ENCODE results near the gene FAM81A. TPM values are rescaled to one million over a fixed set of nuclear protein-coding genes. Genes with fewer than 3 reads are reported as not detected.
"Not testable (repeated sequence)": the region's sequence is repeated elsewhere in the genome, so short reads cannot be mapped to it uniquely, and the experiment has no call there.

Gene FAM81A
- total and polyA plus RNA-seq, 5 experiments from 2014 or later = 0.14 to 0.21 TPM; not detected in 3

DNA sequence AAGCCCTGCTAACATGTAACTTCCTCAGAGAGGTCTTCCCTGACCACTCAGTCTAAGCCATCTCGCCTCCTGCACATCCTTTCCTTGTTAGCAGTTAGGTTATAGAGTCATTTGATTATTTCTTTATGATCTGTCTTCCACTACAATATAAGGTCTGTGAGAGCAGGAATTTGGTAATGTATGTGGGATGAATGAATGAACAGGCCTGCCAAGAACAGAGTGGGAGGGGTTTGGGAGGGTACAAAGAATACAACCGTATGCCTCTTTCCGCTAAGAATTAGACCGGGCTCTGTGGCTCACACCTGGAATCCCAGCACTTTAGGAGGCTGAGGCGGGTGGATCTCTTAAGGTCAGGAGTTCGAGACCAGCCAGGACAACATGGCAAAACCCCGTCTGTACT is 32.9 kb upstream of the FAM81A start:
- Mint-ChIP-seq H3K4me3 (no peak overlapping the region), H3K27ac (peak overlapping the region in 1 of 10 donors; percentile 7), H3K4me1 (peaks cover 2 to 57% (median 3%) of the 10 kb centered on the region in 4 donors), H3K36me3 (no peaks in the 10 kb centered on the region), H3K9me3 (no peaks in the 10 kb centered on the region), H3K27me3 (peaks cover 0 to 2% (median 0%) of the 10 kb centered on the region in 5 donors)
- ATAC-seq = no peak
- POLR2A ChIA-PET = no interaction called here
- DNase-seq = no peak

GRCh38 chr15:59406446-59406845 is 31.5 kb upstream of the FAM81A start:
- POLR2A ChIA-PET = no interaction called here
- peak overlapping the region in 1 of 10 donors; percentile 69 for H3K4me3 Mint-ChIP-seq
- H3K27me3 Mint-ChIP-seq = peaks cover 0 to 2% (median 0%) of the 10 kb centered on the region in 5 donors
- peaks cover 6 to 61% (median 16%) of the 10 kb centered on the region in 4 donors for H3K4me1 Mint-ChIP-seq
- no peaks in the 10 kb centered on the region for H3K36me3 Mint-ChIP-seq
- no peaks in the 10 kb centered on the region for H3K9me3 Mint-ChIP-seq
- peak overlapping the region in 2 of 10 donors; percentile 50 to 70 for H3K27ac Mint-ChIP-seq
- ATAC-seq = no peak
- no peak for DNase-seq

- Mint-ChIP-seq H3K4me3 (no peak overlapping the region), H3K4me1 (peaks cover 10 to 72% (median 28%) of the 10 kb centered on the region in 4 donors), H3K27ac (peak overlapping the region in 1 of 10 donors; percentile 70), H3K36me3 (no peaks in the 10 kb centered on the region), H3K9me3 (no peaks in the 10 kb centered on the region), H3K27me3 (peaks cover 0 to 2% (median 0%) of the 10 kb centered on the region in 5 donors)
- ATAC-seq = no peak
- DNase-seq = no peak
- POLR2A ChIA-PET = no interaction called here
Measured at GRCh38 chr15:59407946-59408345, 30.0 kb upstream of the FAM81A start.

DNA sequence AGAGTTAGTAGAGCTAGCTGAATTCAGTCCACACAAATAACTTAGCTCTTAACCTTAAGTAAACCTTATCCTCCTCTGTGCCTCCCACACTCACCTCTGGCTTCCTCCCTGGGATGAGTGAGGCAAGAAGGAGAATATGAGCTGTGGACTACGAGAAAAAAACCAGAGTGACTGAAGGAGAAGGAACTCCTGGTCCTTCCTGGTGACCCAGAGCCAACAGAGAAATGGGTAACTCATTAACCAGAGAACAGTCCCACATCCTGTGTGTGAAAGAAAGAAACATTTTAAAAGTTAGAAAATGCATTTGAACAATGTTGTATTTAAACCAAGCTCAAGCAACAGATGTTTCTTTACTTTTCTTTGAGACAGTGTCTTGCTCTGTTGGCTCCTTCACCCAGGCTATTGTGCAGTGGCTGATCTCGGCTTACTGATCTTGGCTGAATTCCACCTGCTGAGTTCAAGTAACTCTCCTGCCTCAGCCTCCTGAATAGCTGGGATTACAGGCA is 27.5 kb upstream of the FAM81A start:
- DNase-seq (peak in 2 of 10 donors; percentile 10), ATAC-seq (peak in 1 of 2 donors; percentile 22)
- Mint-ChIP-seq H3K36me3 (no peaks in the 10 kb centered on the region), H3K9me3 (no peaks in the 10 kb centered on the region), H3K4me1 (peaks cover 14 to 72% (median 37%) of the 10 kb centered on the region in 4 donors), H3K4me3 (no peak overlapping the region), H3K27ac (peak overlapping the region in 4 of 10 donors; percentile 53 to 67 (median 54)), H3K27me3 (peaks cover 0 to 3% (median 1%) of the 10 kb centered on the region in 5 donors)
- POLR2A ChIA-PET = no interaction called here

GRCh38 chr15:59413577-59413976 is 24.4 kb upstream of the FAM81A start:
- ATAC-seq (no peak), DNase-seq (no peak)
- H3K27me3 Mint-ChIP-seq = peaks cover 0 to 6% (median 0%) of the 10 kb centered on the region in 5 donors
- no peak overlapping the region for H3K4me3 Mint-ChIP-seq
- peaks cover 14 to 62% (median 37%) of the 10 kb centered on the region in 4 donors for H3K4me1 Mint-ChIP-seq
- H3K27ac Mint-ChIP-seq = peak overlapping the region in 2 of 10 donors; percentile 43 to 84
- no peaks in the 10 kb centered on the region for H3K9me3 Mint-ChIP-seq
- POLR2A ChIA-PET = interaction anchor here (0.6 kb wide), 1 partner anchor 8 kb away, joined by 6 read pairs; no protein-coding TSS in a partner anchor
- H3K36me3 Mint-ChIP-seq = no peaks in the 10 kb centered on the region

DNA sequence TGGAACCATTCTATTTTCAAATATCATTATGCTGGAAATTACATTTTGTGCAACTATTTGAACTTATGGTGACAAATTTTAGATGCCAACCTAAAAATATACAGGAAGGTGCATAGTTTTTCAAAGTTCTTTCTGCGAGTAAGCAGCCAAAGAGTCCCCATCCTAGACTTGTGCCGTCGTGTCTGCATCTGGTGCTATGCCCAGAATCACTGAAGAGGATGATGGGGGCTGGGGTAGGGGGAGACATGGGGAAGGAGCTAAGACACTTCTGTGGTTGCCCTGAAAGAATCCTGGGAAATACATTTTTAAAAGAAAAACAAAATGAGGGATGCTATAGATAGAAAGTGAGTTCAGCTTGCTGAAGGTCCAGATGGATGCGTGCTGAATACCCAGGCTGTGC is 21.2 kb upstream of the FAM81A start:
- Mint-ChIP-seq H3K27me3 (peaks cover 0 to 6% (median 0%) of the 10 kb centered on the region in 5 donors), H3K27ac (no peak overlapping the region), H3K4me3 (no peak overlapping the region), H3K9me3 (no peaks in the 10 kb centered on the region), H3K36me3 (no peaks in the 10 kb centered on the region), H3K4me1 (peaks cover 14 to 55% (median 29%) of the 10 kb centered on the region in 4 donors)
- POLR2A ChIA-PET = no interaction called here
- ATAC-seq (no peak), DNase-seq (no peak)

DNA sequence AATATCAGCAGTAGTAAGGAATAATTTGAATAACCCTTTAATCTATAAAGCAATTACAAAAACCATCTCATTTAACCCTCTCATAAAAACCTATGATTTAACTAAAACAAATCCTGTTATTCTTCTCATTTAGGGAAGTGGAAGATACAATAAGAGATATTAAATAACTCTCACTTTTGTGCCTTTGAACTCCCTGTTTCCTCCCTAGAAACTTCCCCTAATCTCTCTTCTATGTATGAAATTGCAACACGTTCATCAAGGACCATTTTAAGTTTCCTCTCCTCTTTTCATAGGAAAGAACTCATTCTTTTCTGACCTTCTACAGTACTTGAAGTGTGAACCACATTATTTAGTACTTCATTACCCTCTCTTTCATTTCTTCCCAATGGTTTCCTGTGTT is 18.8 kb upstream of the FAM81A start:
- ATAC-seq (no peak), DNase-seq (no peak)
- H3K27ac Mint-ChIP-seq = peak overlapping the region in 1 of 10 donors; percentile 10
- H3K9me3 Mint-ChIP-seq = no peaks in the 10 kb centered on the region
- H3K27me3 Mint-ChIP-seq = peaks cover 3 to 9% (median 6%) of the 10 kb centered on the region in 5 donors
- H3K36me3 Mint-ChIP-seq = no peaks in the 10 kb centered on the region
- POLR2A ChIA-PET = no interaction called here
- H3K4me3 Mint-ChIP-seq = no peak overlapping the region
- H3K4me1 Mint-ChIP-seq = peaks cover 5 to 32% (median 11%) of the 10 kb centered on the region in 4 donors

DNA sequence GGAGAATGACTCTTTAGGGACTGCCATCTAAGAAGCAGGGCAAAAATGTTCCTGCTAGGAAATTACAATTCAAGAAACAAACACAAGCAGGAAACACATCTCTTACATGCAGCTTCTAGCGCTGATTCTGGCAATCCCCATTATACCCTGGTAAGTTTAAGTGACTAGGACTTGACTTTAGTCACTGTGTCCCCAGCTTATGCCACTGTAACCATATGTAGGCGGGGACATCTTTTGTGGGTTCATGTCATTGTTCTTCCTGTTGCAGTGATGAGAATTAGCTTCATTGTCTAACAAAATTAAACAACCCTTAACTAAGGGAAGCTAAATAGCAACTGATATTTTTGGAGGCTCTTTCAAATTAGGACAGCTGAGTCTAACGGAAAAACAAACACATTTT is 17.9 kb upstream of the FAM81A start:
- H3K27ac Mint-ChIP-seq = no peak overlapping the region
- no peak overlapping the region for H3K4me3 Mint-ChIP-seq

GRCh38 chr15:59420986-59421618 is 16.9 kb upstream of the FAM81A start:
- H3K27me3 Mint-ChIP-seq = peaks cover 8 to 13% (median 11%) of the 10 kb centered on the region in 5 donors
- peaks cover 0 to 2% (median 0%) of the 10 kb centered on the region in 9 donors for H3K9me3 Mint-ChIP-seq
- POLR2A ChIA-PET = no interaction called here
- no peaks in the 10 kb centered on the region for H3K36me3 Mint-ChIP-seq
- H3K4me1 Mint-ChIP-seq = peaks cover 5 to 35% (median 10%) of the 10 kb centered on the region in 4 donors
- H3K27ac Mint-ChIP-seq = no peak overlapping the region
- H3K4me3 Mint-ChIP-seq = no peak overlapping the region
- no peak for DNase-seq
- ATAC-seq = no peak

More for the DNA sequence above, 17.9 kb upstream of the FAM81A start:
- peak in 1 of 10 donors; percentile 7 for DNase-seq
- POLR2A ChIA-PET = no interaction called here
- Mint-ChIP-seq H3K4me1 (peaks cover 5 to 37% (median 10%) of the 10 kb centered on the region in 4 donors), H3K27me3 (peaks cover 8 to 13% (median 11%) of the 10 kb centered on the region in 5 donors), H3K9me3 (peaks cover 0 to 2% (median 0%) of the 10 kb centered on the region in 9 donors), H3K36me3 (no peaks in the 10 kb centered on the region)
- peak in 1 of 2 donors; percentile 72 for ATAC-seq

GRCh38 chr15:59424616-59425015 is 13.4 kb upstream of the FAM81A start:
- peaks cover 0 to 21% (median 7%) of the 10 kb centered on the region in 9 donors for H3K9me3 Mint-ChIP-seq
- H3K4me1 Mint-ChIP-seq = peaks cover 3 to 16% (median 7%) of the 10 kb centered on the region in 4 donors
- ATAC-seq (no peak), DNase-seq (no peak)
- POLR2A ChIA-PET = no interaction called here
- peaks cover 10 to 14% (median 11%) of the 10 kb centered on the region in 5 donors for H3K27me3 Mint-ChIP-seq
- H3K4me3 Mint-ChIP-seq = no peak overlapping the region
- peak overlapping the region in 1 of 10 donors; percentile 22 for H3K27ac Mint-ChIP-seq
- H3K36me3 Mint-ChIP-seq = peaks cover 0 to 18% (median 7%) of the 10 kb centered on the region in 3 donors

- Mint-ChIP-seq H3K4me1 (peaks cover 0 to 10% (median 0%) of the 10 kb centered on the region in 4 donors), H3K9me3 (peaks cover 0 to 29% (median 9%) of the 10 kb centered on the region in 9 donors), H3K27me3 (peaks cover 10 to 19% (median 13%) of the 10 kb centered on the region in 5 donors), H3K36me3 (peaks cover 0 to 21% (median 9%) of the 10 kb centered on the region in 3 donors)
- ATAC-seq, POLR2A ChIA-PET, DNase-seq, H3K27ac Mint-ChIP-seq, H3K4me3 Mint-ChIP-seq: not testable (repeated sequence)
Measured at GRCh38 chr15:59428898-59429297, 9.1 kb upstream of the FAM81A start.

DNA sequence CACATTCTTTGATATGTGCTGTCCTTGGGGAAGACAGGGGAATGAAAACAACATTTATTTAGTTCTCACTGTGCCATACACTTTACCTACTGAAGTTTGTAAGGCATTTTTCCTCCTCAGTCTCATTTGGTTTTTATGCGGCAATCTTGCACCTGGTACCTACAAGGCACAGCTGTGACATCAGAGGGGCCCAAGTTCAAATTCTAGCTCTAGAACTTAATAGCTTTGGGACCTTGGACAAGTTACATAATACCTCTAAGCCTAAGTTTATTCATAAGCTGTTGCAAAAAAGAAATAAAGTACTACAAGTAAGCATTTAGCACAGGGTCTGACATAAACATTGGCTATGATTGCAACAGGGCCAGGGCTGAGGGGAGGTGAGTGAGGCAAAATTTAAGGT is 5.6 kb upstream of the FAM81A start:
- peaks cover 0 to 20% (median 9%) of the 10 kb centered on the region in 3 donors for H3K36me3 Mint-ChIP-seq
- POLR2A ChIA-PET = no interaction called here
- peaks cover 6 to 14% (median 11%) of the 10 kb centered on the region in 4 donors for H3K4me1 Mint-ChIP-seq

DNA sequence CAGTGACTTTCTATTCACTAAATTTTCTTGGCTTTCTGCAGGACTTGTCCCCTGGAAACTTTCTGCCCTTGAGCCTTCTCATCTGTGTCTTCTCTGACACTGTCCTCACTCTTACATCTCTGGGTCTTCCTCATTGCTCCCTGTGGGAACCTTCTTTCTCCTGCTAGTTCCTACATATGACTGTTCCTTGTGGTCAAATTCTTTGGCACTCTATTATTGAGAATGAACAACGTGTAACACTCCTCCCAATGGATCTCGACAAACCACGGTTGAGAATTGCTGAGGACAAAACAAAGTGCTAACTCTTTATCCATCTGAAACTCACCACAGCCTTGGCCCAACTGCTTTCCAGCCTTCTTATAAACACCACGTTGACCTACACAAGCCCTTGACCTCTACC is 3.5 kb upstream of the FAM81A start:
- H3K9me3 Mint-ChIP-seq = peaks cover 0 to 10% (median 3%) of the 10 kb centered on the region in 9 donors
- peaks cover 0 to 5% (median 3%) of the 10 kb centered on the region in 3 donors for H3K36me3 Mint-ChIP-seq
- H3K27ac Mint-ChIP-seq = no peak overlapping the region
- no peak overlapping the region for H3K4me3 Mint-ChIP-seq
- peaks cover 34 to 42% (median 35%) of the 10 kb centered on the region in 5 donors for H3K27me3 Mint-ChIP-seq
- H3K4me1 Mint-ChIP-seq = peaks cover 8 to 27% (median 18%) of the 10 kb centered on the region in 4 donors
- DNase-seq (no peak), ATAC-seq (no peak)
- POLR2A ChIA-PET = no interaction called here

More for the DNA sequence above, 5.6 kb upstream of the FAM81A start:
- Mint-ChIP-seq H3K27ac (no peak overlapping the region), H3K27me3 (peaks cover 31 to 40% (median 35%) of the 10 kb centered on the region in 5 donors), H3K9me3 (peaks cover 0 to 28% (median 9%) of the 10 kb centered on the region in 9 donors), H3K4me3 (no peak overlapping the region)
- DNase-seq (no peak), ATAC-seq (no peak)
